Activated CD4-positive, alpha-beta T cell treated with anti-CD3 and anti-CD28 coated beads, Interleukin-2, amount 10 ng/mL, durations not matched to agents 24 days and 14 days (primary cell): ENCODE measurements around the gene EPB41. TPM values are rescaled to one million over a fixed set of nuclear protein-coding genes. Genes with fewer than 3 reads are reported as not detected.
A peak's percentile ranks its signal among the peaks of the same experiment; 100 is the strongest.

Experiments used
- DNase-seq: peaks from one replicate; pipeline ENCODE4 v3.0.0; 2022
- H3K27ac Mint-ChIP-seq: one replicate; pipeline ENCODE4 v1.8.0; 2022; ENCODE audit warnings: mild to moderate bottlenecking, mixed read lengths
- H3K27me3 Mint-ChIP-seq: one replicate; pipeline ENCODE4 v1.8.0; 2022; ENCODE audit warnings: mixed read lengths
- H3K36me3 Mint-ChIP-seq: one replicate; pipeline ENCODE4 v1.8.0; 2022; ENCODE audit warnings: low read depth, mild to moderate bottlenecking, mixed read lengths
- H3K4me1 Mint-ChIP-seq: one replicate; pipeline ENCODE4 v1.8.0; 2021; ENCODE audit warnings: mixed read lengths
- H3K4me3 Mint-ChIP-seq: one replicate; pipeline ENCODE4 v1.8.0; 2022; ENCODE audit warnings: mild to moderate bottlenecking, moderate library complexity, mixed read lengths
- H3K9me3 Mint-ChIP-seq: one replicate; pipeline ENCODE4 v1.8.0; 2021; ENCODE audit warnings: mixed read lengths
- intact Hi-C: fragments of 100-400 bp; cut with micrococcal nuclease; formaldehyde crosslinking; loops from one replicate; pipeline ENCODE4 v1.15.1; 2023
- total RNA-seq: library from RNA; stranded (reverse); gene quantifications from 2 replicates; pipeline ENCODE4 v1.2.3, GENCODE V29; 2022

The EPB41 gene
- total RNA-seq, 1 donor from 2014 or later = 79.7 TPM

DNA sequence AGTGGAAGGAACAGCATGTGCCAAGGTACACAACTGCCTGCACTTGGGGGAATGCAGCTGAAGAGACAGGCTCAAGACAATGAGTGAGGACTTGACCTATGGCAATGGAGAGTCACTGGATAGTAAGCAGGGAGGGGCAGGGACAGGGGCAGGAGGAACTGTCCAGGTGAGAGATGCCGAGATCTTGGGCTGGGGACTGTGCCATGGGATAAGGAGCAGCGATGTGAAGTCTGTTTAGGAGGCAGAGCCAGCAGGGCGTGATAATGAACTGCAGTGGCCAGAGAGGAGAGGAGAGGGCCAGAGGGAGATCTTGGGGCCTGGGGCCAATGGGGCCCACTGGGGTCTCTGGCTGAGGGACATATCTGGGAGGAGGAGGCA is 17.8 kb upstream of the EPB41 start:
- Mint-ChIP-seq H3K4me3 (no peak overlapping the region), H3K9me3 (no peaks in the 10 kb centered on the region), H3K4me1 (peaks cover 24% of the 10 kb centered on the region), H3K36me3 (peaks cover 23% of the 10 kb centered on the region), H3K27me3 (no peaks in the 10 kb centered on the region), H3K27ac (no peak overlapping the region)
- intact Hi-C loops = no loop called here
- no peak for DNase-seq

DNA sequence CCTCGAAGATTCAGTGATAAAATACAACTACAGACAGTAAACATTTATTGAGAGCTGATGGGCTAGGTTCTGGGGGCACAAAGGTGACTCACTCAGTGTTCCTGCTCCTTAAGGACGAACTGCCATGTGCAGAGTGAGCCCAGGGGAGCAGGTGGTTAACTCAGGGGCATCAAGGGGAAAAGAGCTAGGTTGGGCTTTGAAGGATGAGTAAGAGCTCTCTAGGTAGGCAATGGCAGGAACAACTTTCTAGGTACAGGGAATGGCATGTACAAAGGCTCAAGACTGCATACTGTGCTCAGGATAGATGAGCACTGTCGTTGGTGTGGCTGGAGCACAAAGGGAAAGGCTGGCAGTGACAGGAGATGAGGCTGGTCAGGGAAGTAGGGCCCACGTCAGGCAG is 16.6 kb upstream of the EPB41 start:
- DNase-seq = no peak
- Mint-ChIP-seq H3K4me3 (no peak overlapping the region), H3K27me3 (no peaks in the 10 kb centered on the region), H3K27ac (no peak overlapping the region), H3K36me3 (peaks cover 22% of the 10 kb centered on the region), H3K9me3 (no peaks in the 10 kb centered on the region), H3K4me1 (peaks cover 24% of the 10 kb centered on the region)
- intact Hi-C loops = no loop called here

DNA sequence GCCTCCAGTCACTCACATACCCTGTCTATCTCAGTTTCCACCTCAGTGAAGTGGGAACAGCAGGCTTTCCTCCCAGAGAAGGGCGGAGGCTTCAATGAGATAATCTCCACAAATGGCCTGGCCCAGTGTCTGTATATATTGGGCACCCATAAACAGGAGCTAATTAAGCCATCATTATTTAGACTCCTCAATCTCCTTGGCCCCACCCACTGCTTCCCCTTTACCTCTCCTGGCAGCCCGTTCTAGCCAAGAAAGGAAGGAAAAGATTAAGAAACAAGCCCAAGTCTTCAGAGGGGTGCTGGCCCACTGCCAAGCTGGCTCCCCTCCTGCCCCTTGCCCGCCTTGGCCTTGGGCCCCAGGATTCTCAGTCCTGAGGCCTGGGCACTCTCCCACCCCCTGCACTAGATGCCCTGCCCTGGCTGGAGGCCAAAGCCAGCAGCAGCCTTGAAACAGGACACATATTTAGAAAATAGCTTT is 15.9 kb upstream of the EPB41 start:
- no peak for DNase-seq
- H3K4me1 Mint-ChIP-seq = peaks cover 24% of the 10 kb centered on the region
- H3K36me3 Mint-ChIP-seq = peaks cover 23% of the 10 kb centered on the region
- no peak overlapping the region for H3K4me3 Mint-ChIP-seq
- no peaks in the 10 kb centered on the region for H3K9me3 Mint-ChIP-seq
- intact Hi-C loops = no loop called here
- peak overlapping the region; percentile 31 for H3K27ac Mint-ChIP-seq
- no peaks in the 10 kb centered on the region for H3K27me3 Mint-ChIP-seq

DNA sequence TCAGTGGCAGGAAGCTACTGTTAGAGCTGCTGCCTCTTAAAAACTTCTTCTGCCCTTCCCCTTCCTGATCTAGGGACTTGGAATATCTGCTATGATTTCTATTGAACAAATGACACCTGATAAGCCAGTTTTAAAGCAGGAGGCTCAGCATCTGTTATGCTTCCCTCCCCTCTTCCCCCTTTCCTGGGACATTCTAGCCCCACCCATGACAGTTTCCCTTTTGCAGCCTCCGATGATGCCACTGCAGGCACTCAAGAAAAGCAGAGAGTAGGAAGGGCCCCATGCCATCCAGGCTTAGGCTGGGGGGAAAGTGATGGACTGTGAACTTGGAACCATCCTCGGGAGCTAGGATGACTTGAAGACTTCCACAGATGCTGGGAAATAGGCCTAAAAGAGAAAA is 15.1 kb upstream of the EPB41 start:
- Mint-ChIP-seq H3K27ac (no peak overlapping the region), H3K4me1 (peaks cover 21% of the 10 kb centered on the region), H3K36me3 (peaks cover 22% of the 10 kb centered on the region), H3K9me3 (no peaks in the 10 kb centered on the region), H3K4me3 (no peak overlapping the region), H3K27me3 (no peaks in the 10 kb centered on the region)
- intact Hi-C loops = no loop called here
- DNase-seq = no peak

DNA sequence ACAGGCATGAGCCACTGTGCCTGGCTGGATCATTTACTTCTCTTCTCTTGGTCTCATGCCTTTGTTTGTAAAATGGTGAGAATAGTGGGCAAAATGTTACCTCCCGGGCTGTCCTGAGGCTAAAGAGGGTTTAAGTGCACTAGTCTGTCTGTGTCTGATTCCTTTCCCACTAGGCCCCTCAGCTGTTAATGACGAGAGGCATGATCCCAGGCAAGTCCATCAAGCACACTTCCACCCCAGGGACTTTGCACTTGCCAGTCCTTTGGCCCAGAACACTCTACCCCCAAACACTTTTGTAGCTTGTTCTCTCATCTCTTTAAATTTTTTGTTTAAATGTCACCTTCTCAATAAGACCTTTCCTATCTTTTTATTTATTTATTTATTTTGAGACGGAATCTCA is 13.8 kb upstream of the EPB41 start:
- Mint-ChIP-seq H3K9me3 (no peaks in the 10 kb centered on the region), H3K27me3 (no peaks in the 10 kb centered on the region), H3K36me3 (peaks cover 22% of the 10 kb centered on the region), H3K4me1 (peaks cover 19% of the 10 kb centered on the region), H3K4me3 (no peak overlapping the region), H3K27ac (no peak overlapping the region)
- no peak for DNase-seq
- intact Hi-C loops = no loop called here

DNA sequence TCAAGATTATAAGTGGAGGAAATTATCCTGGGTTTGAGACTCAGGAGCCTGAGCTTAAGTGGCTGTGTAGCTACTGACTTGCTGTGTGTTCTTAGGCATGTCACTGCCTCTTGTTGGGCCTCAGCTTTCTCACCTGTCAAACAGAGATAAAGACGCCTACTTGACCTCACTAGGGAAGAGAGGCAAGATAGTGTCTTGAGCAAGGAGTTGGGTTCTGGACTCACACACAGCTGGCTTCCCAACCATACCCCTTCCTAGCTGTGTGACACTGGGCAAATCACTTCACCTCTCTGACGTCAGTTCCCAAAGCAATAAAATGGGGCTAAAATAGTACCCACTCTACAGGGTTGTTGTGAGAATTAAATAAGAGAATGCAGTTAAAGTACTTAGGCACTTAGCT is 11.6 kb upstream of the EPB41 start:
- Mint-ChIP-seq H3K36me3 (peaks cover 23% of the 10 kb centered on the region), H3K27me3 (no peaks in the 10 kb centered on the region), H3K4me1 (peaks cover 19% of the 10 kb centered on the region), H3K9me3 (no peaks in the 10 kb centered on the region), H3K4me3 (no peak overlapping the region), H3K27ac (no peak overlapping the region)
- no peak for DNase-seq
- intact Hi-C loops = no loop called here

DNA sequence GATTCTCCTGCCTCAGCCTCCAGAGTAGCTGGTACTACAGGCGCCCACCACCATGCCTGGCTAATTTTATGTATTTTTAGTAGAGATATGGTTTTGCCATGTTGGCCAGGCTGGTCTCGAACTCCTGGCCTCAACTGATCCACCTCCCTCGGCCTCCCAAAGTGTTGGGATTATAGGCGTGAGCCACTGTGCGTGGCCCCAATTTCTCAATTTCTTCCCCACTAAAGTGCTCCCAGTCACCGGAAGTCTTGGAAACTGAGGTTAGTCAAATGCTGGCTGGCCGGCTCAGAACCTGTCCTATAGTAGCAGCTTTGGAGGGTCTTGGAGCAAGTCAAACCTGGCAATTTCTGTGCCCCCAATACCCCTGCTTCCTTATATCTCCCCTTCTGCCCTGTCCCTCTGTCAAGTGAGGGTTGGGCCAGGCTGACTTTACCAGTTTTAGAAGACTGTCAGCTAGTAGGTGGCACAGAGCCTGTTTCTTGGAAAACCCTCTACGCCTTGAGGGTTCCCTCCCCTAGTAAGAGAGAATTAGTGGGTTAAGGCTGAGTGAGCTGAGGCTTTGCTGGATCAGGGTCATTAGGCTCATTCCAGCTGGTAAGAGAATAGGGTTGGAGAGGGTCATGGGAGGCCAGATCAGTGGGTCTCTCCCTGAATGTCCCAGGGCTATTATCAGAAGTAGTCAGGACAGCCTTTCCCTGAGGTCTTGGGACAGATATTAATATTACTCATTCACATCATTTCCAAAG is 8.3 kb upstream of the EPB41 start:
- no peak overlapping the region for H3K27ac Mint-ChIP-seq
- H3K27me3 Mint-ChIP-seq = no peaks in the 10 kb centered on the region
- no peak for DNase-seq
- no peaks in the 10 kb centered on the region for H3K9me3 Mint-ChIP-seq
- intact Hi-C loops = no loop called here
- peaks cover 18% of the 10 kb centered on the region for H3K36me3 Mint-ChIP-seq
- H3K4me3 Mint-ChIP-seq = no peak overlapping the region
- peaks cover 5% of the 10 kb centered on the region for H3K4me1 Mint-ChIP-seq

DNA sequence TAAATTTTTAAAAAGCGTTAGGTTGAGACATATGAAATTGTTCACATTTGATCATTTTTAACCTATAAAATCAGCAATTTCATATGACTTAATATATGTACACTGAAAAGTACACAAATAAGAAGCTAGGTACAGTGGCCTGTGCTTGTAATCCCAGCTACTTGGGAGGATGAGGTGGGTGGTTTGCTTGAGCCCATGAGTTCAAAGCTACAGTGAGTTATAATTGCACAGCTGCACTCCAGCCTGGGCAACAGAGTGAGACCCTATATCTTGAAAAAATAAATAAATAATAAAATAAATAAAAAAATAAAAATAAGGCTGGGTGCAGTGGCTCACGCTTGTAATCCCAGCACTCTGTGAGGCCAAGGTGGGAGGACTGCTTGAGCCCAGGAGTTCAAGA is 5.2 kb upstream of the EPB41 start:
- H3K36me3 Mint-ChIP-seq = peaks cover 14% of the 10 kb centered on the region
- H3K27me3 Mint-ChIP-seq = no peaks in the 10 kb centered on the region
- no peak overlapping the region for H3K27ac Mint-ChIP-seq
- no peak overlapping the region for H3K4me3 Mint-ChIP-seq
- no peak for DNase-seq
- intact Hi-C loops = no loop called here
- H3K9me3 Mint-ChIP-seq = no peaks in the 10 kb centered on the region
- H3K4me1 Mint-ChIP-seq = peaks cover 14% of the 10 kb centered on the region

DNA sequence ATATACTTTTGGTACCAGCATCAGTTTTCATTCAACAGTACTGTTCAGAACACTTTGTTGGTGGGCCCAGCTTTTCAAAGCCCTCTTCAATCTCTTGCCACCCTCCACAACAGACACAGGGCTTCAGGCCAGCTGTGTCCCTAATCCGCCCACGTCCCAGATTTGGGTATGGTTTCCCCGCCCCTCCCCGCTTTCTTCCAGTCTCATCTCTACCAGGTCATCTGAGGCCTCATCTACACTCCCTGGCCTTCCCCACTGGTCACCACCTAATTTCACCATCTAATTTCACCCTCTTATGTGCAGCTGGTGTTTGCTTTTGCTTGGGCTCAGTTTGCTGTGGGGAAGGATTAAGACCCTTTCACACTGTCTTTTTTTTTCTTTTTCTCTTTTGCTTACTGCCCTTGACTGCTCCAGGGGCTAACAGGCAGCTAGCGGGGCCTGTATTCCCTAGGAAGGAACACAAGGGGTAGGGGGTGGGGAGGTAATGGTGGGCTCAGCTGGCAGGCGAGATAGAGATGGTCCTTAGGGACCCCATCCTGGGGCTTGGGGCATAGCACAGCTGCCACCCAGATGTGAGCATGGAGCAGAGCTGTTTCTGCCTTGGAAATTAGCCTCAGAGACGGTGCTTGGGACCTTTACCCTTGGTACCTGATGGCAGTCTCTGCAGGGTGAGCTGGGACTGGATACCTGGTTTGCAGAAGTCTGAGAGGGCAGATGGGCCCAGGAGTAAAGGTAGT is 3.8 kb upstream of the EPB41 start:
- Mint-ChIP-seq H3K27me3 (no peaks in the 10 kb centered on the region), H3K36me3 (peaks cover 9% of the 10 kb centered on the region), H3K4me1 (peaks cover 20% of the 10 kb centered on the region), H3K27ac (no peak overlapping the region), H3K4me3 (no peak overlapping the region), H3K9me3 (no peaks in the 10 kb centered on the region)
- intact Hi-C loops = no loop called here
- DNase-seq = no peak

DNA sequence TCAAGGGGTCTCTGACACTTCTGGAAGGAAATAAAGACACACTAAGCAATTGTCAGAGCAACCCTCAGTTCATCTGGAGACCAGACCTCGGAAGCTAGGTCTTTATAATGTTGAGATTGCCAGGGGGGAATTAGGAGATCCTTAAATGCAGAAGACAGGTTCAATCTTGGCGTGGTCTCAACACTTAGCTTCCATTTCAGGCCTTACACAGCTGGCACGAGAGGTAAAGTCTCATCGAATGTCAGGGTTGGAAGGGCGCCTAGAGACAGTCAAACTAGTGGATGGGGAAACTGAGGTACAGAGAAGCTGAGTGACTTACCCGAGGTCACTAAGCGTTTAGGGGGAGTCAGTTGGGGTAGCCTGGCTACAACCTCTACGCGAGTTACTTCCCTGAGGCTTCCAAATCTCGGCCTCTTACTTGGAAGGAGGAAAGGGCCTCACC is 562 bp upstream of the EPB41 start:
- Mint-ChIP-seq H3K4me1 (peaks cover 42% of the 10 kb centered on the region), H3K4me3 (peak overlapping the region; percentile 98), H3K27ac (peak overlapping the region; percentile 89), H3K9me3 (no peaks in the 10 kb centered on the region), H3K36me3 (peaks cover 14% of the 10 kb centered on the region), H3K27me3 (no peaks in the 10 kb centered on the region)
- intact Hi-C loops = loop anchor here (1.0 kb wide), 2 partner anchors 13 to 27 kb away; no protein-coding TSS in a partner anchor
- DNase-seq = no peak

DNA sequence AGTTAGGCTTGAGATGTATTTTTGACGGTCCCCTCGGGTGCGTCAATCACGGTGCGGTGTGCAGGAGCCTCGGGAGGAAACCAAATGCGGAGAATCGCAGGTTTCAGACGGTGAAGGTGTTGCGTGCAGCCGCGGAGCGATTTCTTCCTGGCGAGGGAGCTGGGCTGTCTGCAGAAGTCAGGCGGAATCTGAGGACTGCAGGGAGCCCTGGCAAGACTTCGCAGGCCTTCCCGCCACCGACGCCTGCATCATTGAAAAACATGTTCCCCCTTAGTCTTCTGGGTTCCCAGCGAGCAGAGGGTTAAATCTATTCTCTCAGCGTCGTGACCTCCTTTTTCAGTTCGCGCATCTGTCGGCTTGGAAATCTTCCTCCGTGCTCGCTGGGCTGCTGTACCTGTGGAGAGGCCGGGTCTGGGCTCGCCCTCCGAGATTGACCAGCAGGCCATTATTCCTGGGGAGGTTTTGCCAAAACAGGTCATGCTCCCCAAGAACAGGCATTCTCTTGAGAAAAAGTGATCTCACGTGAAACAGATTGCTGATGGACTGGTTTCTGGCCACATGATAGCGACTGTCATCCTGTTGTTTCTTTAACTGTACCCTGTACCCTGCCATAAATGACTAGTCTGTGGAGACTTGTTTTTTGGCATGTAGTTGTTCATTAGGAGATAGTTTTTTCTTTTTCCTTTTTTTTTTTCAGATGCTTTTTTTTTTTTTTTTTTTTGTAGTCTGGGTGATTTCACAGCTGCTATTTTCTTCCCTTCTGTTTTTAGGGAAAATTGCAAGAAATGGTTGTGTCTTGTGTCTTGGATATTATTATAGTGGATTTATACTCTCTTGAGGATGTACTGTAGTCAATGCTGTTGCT is 894 bp downstream of the EPB41 start:
- Mint-ChIP-seq H3K4me1 (peaks cover 46% of the 10 kb centered on the region), H3K27ac (peak overlapping the region; percentile 97), H3K27me3 (no peaks in the 10 kb centered on the region)

DNA sequence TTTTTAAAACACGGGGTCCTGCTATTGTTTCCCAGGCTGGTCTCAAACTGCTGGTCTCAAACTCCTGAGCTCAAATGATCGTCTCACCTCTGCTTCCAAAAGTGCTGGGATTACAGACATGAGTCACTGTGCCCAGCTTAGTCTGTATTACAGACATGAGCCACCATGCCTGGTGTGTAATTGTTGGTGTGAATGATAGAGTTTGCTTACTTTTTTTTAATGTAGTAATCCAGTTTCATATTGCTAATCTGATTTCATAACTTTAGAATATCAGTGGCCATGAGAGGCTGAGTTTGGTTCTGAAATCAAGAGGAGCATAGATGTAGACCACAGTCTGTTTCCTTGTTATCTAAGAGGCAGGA is 3.4 kb downstream of the EPB41 start:
- Mint-ChIP-seq H3K27me3 (no peaks in the 10 kb centered on the region), H3K4me3 (peak overlapping the region; percentile 58), H3K9me3 (no peaks in the 10 kb centered on the region), H3K27ac (peak overlapping the region; percentile 41), H3K36me3 (peaks cover 16% of the 10 kb centered on the region), H3K4me1 (peaks cover 52% of the 10 kb centered on the region)
- intact Hi-C loops = loop anchor here (1.0 kb wide), 1 partner anchor 45 kb away; no protein-coding TSS in a partner anchor
- no peak for DNase-seq

More for the DNA sequence above, 894 bp downstream of the EPB41 start:
- no peaks in the 10 kb centered on the region for H3K9me3 Mint-ChIP-seq
- peaks cover 17% of the 10 kb centered on the region for H3K36me3 Mint-ChIP-seq
- DNase-seq = peak; percentile 84
- intact Hi-C loops = no loop called here
- H3K4me3 Mint-ChIP-seq = peak overlapping the region; percentile 98

DNA sequence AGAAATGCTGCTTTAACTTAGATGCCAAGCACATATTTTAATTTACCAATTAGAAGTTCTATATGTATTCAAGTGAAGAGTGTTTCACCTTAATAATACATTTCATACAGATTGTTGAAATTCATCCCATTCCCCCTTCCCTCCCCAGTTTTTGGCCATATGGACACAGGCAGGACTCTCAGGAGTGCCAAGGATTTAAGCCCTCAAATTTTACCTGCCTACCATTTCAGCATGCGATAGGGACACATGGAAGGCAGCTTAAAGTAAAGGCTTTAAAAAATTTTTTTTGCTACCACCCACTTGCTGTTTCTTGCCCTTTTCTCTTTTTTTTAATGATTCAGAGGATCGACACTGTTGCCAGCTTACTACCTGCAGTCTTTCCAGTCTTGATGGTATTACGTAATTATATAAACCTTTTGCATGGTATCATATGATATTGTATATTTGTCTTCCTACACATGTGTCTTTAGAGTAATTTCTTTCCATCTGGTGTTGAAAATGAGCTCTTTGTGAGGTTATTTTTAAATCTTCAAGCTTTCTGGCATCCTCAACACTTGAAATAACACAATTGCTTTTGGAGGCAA is 7.0 kb downstream of the EPB41 start:
- Mint-ChIP-seq H3K4me1 (peaks cover 44% of the 10 kb centered on the region), H3K9me3 (no peaks in the 10 kb centered on the region), H3K27me3 (no peaks in the 10 kb centered on the region), H3K4me3 (no peak overlapping the region), H3K36me3 (peaks cover 20% of the 10 kb centered on the region), H3K27ac (no peak overlapping the region)
- no peak for DNase-seq
- intact Hi-C loops = no loop called here
